ENCODE measurements around the gene PLCD4. TPM values are rescaled to one million over a fixed set of nuclear protein-coding genes. Genes with fewer than 3 reads are reported as not detected.

PLCD4 gene
- total and polyA plus RNA-seq, 2 of the 8 experiments (the other 6 are each of a cell fraction or from before 2014, with no cell fraction given), result 0.21 to 0.50 TPM

DNA sequence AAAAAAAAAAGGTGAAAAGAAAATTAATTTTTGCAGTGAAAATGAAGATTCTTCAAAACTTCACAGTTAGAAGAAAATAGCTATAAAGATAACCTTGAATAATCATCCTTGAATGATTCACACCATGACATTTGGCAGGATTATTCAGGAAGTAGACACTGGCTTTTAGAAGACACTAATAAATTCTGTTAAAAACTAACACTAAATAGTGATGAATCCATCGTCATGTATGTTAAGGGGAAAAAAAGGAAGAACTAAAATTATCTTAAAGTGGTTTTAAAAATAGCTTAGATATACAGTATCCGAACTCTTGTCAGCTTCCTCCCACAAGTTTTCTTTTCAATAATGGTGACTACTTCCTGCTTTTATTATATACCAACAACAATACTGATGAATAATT lies 49.8 kb upstream of the PLCD4 start:
- TF ChIP-seq ZNF274 (IDR thresholded peaks at IDR 0.05; ENCODE audit: borderline replicate concordance, extremely low read depth, low read length) (no peak), FOSL1 (IDR thresholded peaks at IDR 0.05; ENCODE audit: insufficient read depth, low read depth, low read length) (no peak), SP2 (IDR thresholded peaks at IDR 0.05; ENCODE audit: low read length) (no peak), CBX8 (IDR thresholded peaks at IDR 0.05; ENCODE audit: borderline replicate concordance, low read depth, low read length) (no peak), EP300 (IDR thresholded peaks at IDR 0.05; ENCODE audit: borderline replicate concordance in 1 of 2, low read depth in 2 of 2, low read length in 2 of 2) (no peak), CREB1 (IDR thresholded peaks at IDR 0.05) (no peak), JUN (IDR thresholded peaks at IDR 0.05; ENCODE audit: low read depth, low read length) (no peak), CHD1 (IDR thresholded peaks at IDR 0.05; ENCODE audit: low read depth, low read length) (no peak)
- no peak for FAIRE-seq
- peaks cover 3 to 66% (median 26%) of the 10 kb centered on the region in 4 experiments; a peak in 7 of 8 replicates for H3K36me3 ChIP-seq (ENCODE audit: control insufficient read depth in 2 of 4, insufficient read depth in 4 of 4, low read length in 3 of 4)

More for the DNA sequence above, 49.8 kb upstream of the PLCD4 start:
- Histone ChIP-seq H4K8ac (ENCODE audit: extremely low read depth, insufficient read depth, low read length) (no peak overlapping the region), H3K27ac (ENCODE audit: low read depth, low read length) (no peak overlapping the region), H2BK20ac (ENCODE audit: low read length) (no peak overlapping the region), H3K9me3 (ENCODE audit: insufficient read depth in 2 of 2, low read depth in 1 of 2, low read length in 1 of 2) (no peaks in the 10 kb centered on the region), H2AFZ (ENCODE audit: low read length) (no peak overlapping the region), H4K5ac (ENCODE audit: insufficient read length, low read depth, low read length) (no peak overlapping the region), H3K4me1 (replicated peaks in 1 of 4; ENCODE audit: control insufficient read depth in 3 of 4, insufficient read depth in 4 of 4, low read length in 3 of 4) (peaks cover 0 to 14% (median 0%) of the 10 kb centered on the region in 4 experiments; a peak in 3 of 7 replicates), H3K23ac (ENCODE audit: insufficient read length) (no peak overlapping the region), H3K56ac (replicated peaks; ENCODE audit: insufficient read length, low read depth, low read length) (no peak overlapping the region), H4K91ac (replicated peaks; ENCODE audit: insufficient read length, low read length) (no peak overlapping the region), H2BK12ac (ENCODE audit: low read depth, low read length) (no peak overlapping the region), H3K4me2 (ENCODE audit: insufficient read depth in 1 of 2, low read depth in 2 of 2, low read length in 2 of 2) (no peak overlapping the region), H3K9ac (replicated peaks in 1 of 4; ENCODE audit: extremely low read depth in 1 of 4, low read depth in 3 of 4, low read length in 3 of 4) (no peak overlapping the region), H3K79me1 (ENCODE audit: low read depth, low read length) (no peaks in the 10 kb centered on the region), H3K23me2 (ENCODE audit: low read depth, low read length) (no peaks in the 10 kb centered on the region; the same call in 1 of the 2 replicates), H2BK120ac (replicated peaks; ENCODE audit: low read depth, low read length) (no peak overlapping the region), H3K79me2 (ENCODE audit: control insufficient read depth in 1 of 2, insufficient read depth in 2 of 2, low read length in 2 of 2) (peaks cover 0 to 17% of the 10 kb centered on the region in 2 experiments; a peak in 2 of 4 replicates), H3K14ac (ENCODE audit: insufficient read length) (no peak overlapping the region), H3K4ac (replicated peaks; ENCODE audit: insufficient read length, low read depth, low read length) (no peak overlapping the region), H2BK5ac (ENCODE audit: low read depth, low read length) (no peak overlapping the region), H2AK5ac (ENCODE audit: low read depth, low read length) (no peak overlapping the region), H2BK15ac (ENCODE audit: low read length) (no peak overlapping the region), H3K4me3 (ENCODE audit: extremely low read depth in 1 of 4, insufficient read depth in 2 of 4, low read depth in 3 of 4, low read length in 4 of 4) (no peak overlapping the region), H3K18ac (ENCODE audit: extremely low read depth, low read length) (no peak overlapping the region), H4K20me1 (replicated peaks in 1 of 2; ENCODE audit: control insufficient read depth in 1 of 2, insufficient read depth in 2 of 2, low read length in 2 of 2) (peaks cover 1 to 2% of the 10 kb centered on the region in 2 experiments), H3K27me3 (replicated peaks in 1 of 4; ENCODE audit: control insufficient read depth in 3 of 4, extremely low read depth in 1 of 4, insufficient read depth in 3 of 4, low read length in 3 of 4) (no peaks in the 10 kb centered on the region)
- no peak for DNase-seq (ENCODE audit: low read depth in 1 of 2, low spot score in 2 of 2)
- WGBS, 2 experiments (ENCODE audit: extremely low coverage in 1 of 2, insufficient coverage in 1 of 2, insufficient read length in 1 of 2, insufficient replicate concordance in 2 of 2, low coverage in 1 of 2, low lambda C conversion rate in 2 of 2, missing lambda C conversion rate in 1 of 2), result 81% methylated on average over 2 of the region's 2 CpGs; no CpG with 5 or more reads in 1 of the 2 experiments
- POLR2A ChIA-PET (ENCODE audit: partially characterized antibody), result interaction anchor here (1.2 to 2.3 kb wide), 2 partner anchors 10 to 20 kb away, joined by 3 to 6 read pairs; partner anchors contain the start of gene USP37
- CTCF ChIA-PET (ENCODE audit: partially characterized antibody), result no interaction called here
